K562 (cell line): Measurements from ENCODE around the gene ZNF219. TPM values are rescaled to one million over a fixed set of nuclear protein-coding genes. Genes with fewer than 3 reads are reported as not detected.

ENCODE experiments used
- CAMTA2 ChIP-seq: fragments of 250-450 bp; sonication (Bioruptor Pico); conservative IDR thresholded peaks from 2 replicates; pipeline ENCODE4 v1.5.1; 2022
- CHD2 ChIP-seq: IDR thresholded peaks from 2 replicates; pipeline ENCODE4 v1.6.1; 2011; ENCODE audit warnings: low read depth, low read length
- ELF1 ChIP-seq: fragments of 200-800 bp; sonication (Bioruptor generic); IDR thresholded peaks from 2 replicates; pipeline ENCODE4 v1.6.1; 2016; ENCODE audit warnings: missing genetic modification characterization, missing compliant biosample characterization
- ESRRA ChIP-seq: fragments of 450-650 bp; IDR thresholded peaks from 2 replicates; pipeline ENCODE4 v1.6.1; 2014; ENCODE audit warnings: low read depth, mild to moderate bottlenecking, moderate library complexity, borderline replicate concordance
- FOXK2 ChIP-seq, 2 experiments: fragments of 450-650 bp; IDR thresholded peaks in 1 of 2; conservative IDR thresholded peaks in 1 of 2; 2 replicates each; pipeline ENCODE4 v1.6.1; 2016; ENCODE audit warnings: low read depth in 2 of 2, mild to moderate bottlenecking in 1 of 2
- GMEB1 ChIP-seq: fragments of 250-450 bp; sonication (Bioruptor Pico); IDR thresholded peaks from 2 replicates; pipeline ENCODE4 v1.4.0; 2020; ENCODE audit warnings: mild to moderate bottlenecking
- HMG20B ChIP-seq: fragments of 250-450 bp; sonication (Bioruptor Pico); IDR thresholded peaks from 2 replicates; pipeline ENCODE4 v1.5.0; 2021; ENCODE audit warnings: mild to moderate bottlenecking
- MTA3 ChIP-seq: fragments of 450-650 bp; formaldehyde crosslinking; IDR thresholded peaks from 2 replicates; pipeline ENCODE4 v1.6.1; 2017; ENCODE audit warnings: mild to moderate bottlenecking, borderline replicate concordance
- NCOA4 ChIP-seq: fragments of 450-650 bp; IDR thresholded peaks from 2 replicates; pipeline ENCODE4 v1.6.1; 2018; ENCODE audit warnings: mild to moderate bottlenecking; ENCODE audit not compliant: partially characterized antibody
- NCOR1 ChIP-seq: fragments of 450-650 bp; IDR thresholded peaks from 2 replicates; pipeline ENCODE4 v1.6.1; 2016; ENCODE audit warnings: mild to moderate bottlenecking, moderate library complexity
- PHB2 ChIP-seq: fragments of 450-650 bp; IDR thresholded peaks from 2 replicates; pipeline ENCODE4 v1.6.1; 2017; ENCODE audit warnings: low read depth
- PURB ChIP-seq: sonication (generic); formaldehyde crosslinking; IDR thresholded peaks from 2 replicates; pipeline ENCODE4 v1.9.0; 2021; ENCODE audit warnings: low read depth, mild to moderate bottlenecking, missing genetic modification reagents
- REST ChIP-seq, 2 experiments: fragments of 450-650 bp; formaldehyde crosslinking in 1 of 2; IDR thresholded peaks; 2 replicates each; pipeline versions ENCODE4 v1.4.0 to v1.6.1; 2014 to 2020; ENCODE audit warnings: mild to moderate bottlenecking in 2 of 2, borderline replicate concordance in 1 of 2, low read depth in 1 of 2
- SPI1 ChIP-seq: IDR thresholded peaks from 2 replicates; pipeline ENCODE4 v1.6.1; 2011; ENCODE audit warnings: low read depth, low read length, control low read depth, borderline replicate concordance
- TEAD1 ChIP-seq, 2 experiments: fragments of 450-650 bp in 1 of 2; sonication (generic) in 1 of 2; formaldehyde crosslinking; IDR thresholded peaks; 2 replicates each; pipeline versions ENCODE4 v1.4.0 to v1.8.0; 2020 to 2022; ENCODE audit warnings: mild to moderate bottlenecking in 2 of 2, missing genetic modification reagents in 1 of 2
- ZKSCAN8 ChIP-seq: fragments of 200-800 bp; sonication (Bioruptor generic); IDR thresholded peaks from 2 replicates; pipeline ENCODE4 v1.6.1; 2016; ENCODE audit warnings: missing genetic modification characterization, missing compliant biosample characterization
- polyA plus RNA-seq, 8 experiments: library from polyadenylated mRNA; depleted of rRNA in 4 of 8; stranded (reverse) in 5 of 8; unstranded in 3 of 8; fragments of >200 nt; fragmentation: Nextera tagmentation in 2 of 8; fragmentation: Illumina TruSeq in 1 of 8; extraction: Ambion mirVana in 2 of 8; extraction: Trizol in 1 of 8; gene quantifications; 2 replicates each; pipeline versions ENCODE4 v1.2.1 to v1.2.3, GENCODE V29; 2011 to 2014; ENCODE audit warnings: inconsistent platforms in 1 of 8, missing spikeins in 1 of 8
- total RNA-seq, 7 experiments: library from RNA; depleted of rRNA in 6 of 7; stranded (reverse); fragments of >200 nt in 6 of 7; fragmentation: Illumina TruSeq in 2 of 7; extraction: Trizol in 2 of 7; gene quantifications; 2 replicates each; pipeline versions ENCODE4 v1.2.1 to v1.2.3, GENCODE V29; 2011 to 2021; ENCODE audit warnings: low replicate concordance in 1 of 7

ZNF219 gene
- total and polyA plus RNA-seq, 9 of the 15 experiments (the other 6 are each of a cell fraction or from before 2014, with no cell fraction given), result 0.29 to 10.6 (median 2.8) TPM

GRCh38 chr14:21107283-21107800 lies 8.9 kb upstream of the ZNF219 start (continued):
- TF ChIP-seq ZKSCAN8, result 0 out of 2 replicates have a peak, but pooled peaks have one; percentile 22
- no peak for TF ChIP-seq MTA3
- no peak for TF ChIP-seq PURB (CRISPR knock-in tag)
- no peak for TF ChIP-seq ESRRA
- TF ChIP-seq CHD2, result no peak
- 0 out of 4 replicates have a peak, but pooled peaks of 1 of the 2 experiments have one; percentile 27 for TF ChIP-seq FOXK2 (conservative IDR thresholded peaks at IDR 0.05 in 1 of 2, IDR thresholded peaks at IDR 0.05 in 1 of 2; ENCODE audit: low read depth in 2 of 2)
- TF ChIP-seq SPI1, result no peak
- no peak for TF ChIP-seq NCOA4
- no peak for TF ChIP-seq CAMTA2 (CRISPR knock-in tag)
- no peak for TF ChIP-seq GMEB1 (CRISPR knock-in tag)
- TF ChIP-seq PHB2, result no peak
- TF ChIP-seq HMG20B, result no peak
- TF ChIP-seq REST (IDR thresholded peaks at IDR 0.05; ENCODE audit: borderline replicate concordance), result no peak
- TF ChIP-seq REST (CRISPR knock-in tag; IDR thresholded peaks at IDR 0.05; ENCODE audit: low read depth), result no peak
- no peak for TF ChIP-seq ELF1 (tag)
- peak; percentile 77 for TF ChIP-seq NCOR1
- no peak for TF ChIP-seq TEAD1 (CRISPR knock-in tag; IDR thresholded peaks at IDR 0.05)
